LNCAP (cell line): ENCODE results near the gene RASGRP3.

ENCODE experiments used
- TF ChIP-seq, protein P1 (sequence below): fragments of 450-650 bp; IDR thresholded peaks from 2 replicates; pipeline ENCODE4 v1.5.1; 2017; ENCODE audit warnings: mild to moderate bottlenecking

Gene RASGRP3

DNA sequence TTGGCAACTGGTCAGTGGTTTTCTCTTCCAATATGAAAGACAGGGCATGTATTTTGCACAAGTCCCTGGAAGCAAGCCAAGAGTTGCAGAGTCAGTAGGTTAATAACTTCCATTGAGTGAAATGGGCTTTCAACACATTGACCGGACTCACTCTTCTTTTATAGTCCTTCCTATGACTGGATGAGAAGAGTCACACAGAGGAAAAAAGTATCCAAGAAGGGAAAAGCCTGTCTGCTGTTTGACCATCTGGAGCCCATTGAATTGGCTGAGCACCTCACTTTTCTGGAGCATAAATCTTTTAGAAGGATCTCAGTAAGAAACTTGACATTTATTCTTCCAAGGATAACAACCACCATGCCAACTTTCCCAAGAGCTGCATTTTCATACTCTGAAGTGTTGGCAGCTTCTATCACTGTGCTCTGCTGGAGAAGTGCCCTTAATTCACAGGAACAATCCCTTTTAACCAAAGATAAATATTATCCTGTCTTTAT, 45.4 kb downstream of the RASGRP3 start:
- TF ChIP-seq, protein P1, sequence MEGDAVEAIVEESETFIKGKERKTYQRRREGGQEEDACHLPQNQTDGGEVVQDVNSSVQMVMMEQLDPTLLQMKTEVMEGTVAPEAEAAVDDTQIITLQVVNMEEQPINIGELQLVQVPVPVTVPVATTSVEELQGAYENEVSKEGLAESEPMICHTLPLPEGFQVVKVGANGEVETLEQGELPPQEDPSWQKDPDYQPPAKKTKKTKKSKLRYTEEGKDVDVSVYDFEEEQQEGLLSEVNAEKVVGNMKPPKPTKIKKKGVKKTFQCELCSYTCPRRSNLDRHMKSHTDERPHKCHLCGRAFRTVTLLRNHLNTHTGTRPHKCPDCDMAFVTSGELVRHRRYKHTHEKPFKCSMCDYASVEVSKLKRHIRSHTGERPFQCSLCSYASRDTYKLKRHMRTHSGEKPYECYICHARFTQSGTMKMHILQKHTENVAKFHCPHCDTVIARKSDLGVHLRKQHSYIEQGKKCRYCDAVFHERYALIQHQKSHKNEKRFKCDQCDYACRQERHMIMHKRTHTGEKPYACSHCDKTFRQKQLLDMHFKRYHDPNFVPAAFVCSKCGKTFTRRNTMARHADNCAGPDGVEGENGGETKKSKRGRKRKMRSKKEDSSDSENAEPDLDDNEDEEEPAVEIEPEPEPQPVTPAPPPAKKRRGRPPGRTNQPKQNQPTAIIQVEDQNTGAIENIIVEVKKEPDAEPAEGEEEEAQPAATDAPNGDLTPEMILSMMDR: no peak

DNA sequence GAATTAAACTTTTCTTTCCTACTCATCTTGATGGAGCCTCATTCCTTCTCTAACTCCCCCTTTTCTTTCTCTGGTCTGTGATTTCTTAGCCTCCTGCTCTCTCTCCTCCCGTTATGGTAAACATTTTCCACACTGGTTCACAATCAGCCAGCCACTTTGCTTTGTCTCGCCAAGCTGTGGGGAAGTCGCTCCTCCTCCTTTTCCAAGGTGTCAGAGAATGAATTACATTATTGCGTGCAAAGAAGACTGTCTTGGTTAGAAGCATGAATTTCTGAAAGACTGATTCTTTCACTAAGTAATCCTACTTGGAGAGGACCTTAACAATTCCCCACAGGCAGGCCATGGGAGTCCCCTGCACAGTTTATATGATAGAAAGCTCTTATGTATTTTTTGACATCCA, 46.1 kb downstream of the RASGRP3 start:
- TF ChIP-seq, protein P1: no peak

DNA sequence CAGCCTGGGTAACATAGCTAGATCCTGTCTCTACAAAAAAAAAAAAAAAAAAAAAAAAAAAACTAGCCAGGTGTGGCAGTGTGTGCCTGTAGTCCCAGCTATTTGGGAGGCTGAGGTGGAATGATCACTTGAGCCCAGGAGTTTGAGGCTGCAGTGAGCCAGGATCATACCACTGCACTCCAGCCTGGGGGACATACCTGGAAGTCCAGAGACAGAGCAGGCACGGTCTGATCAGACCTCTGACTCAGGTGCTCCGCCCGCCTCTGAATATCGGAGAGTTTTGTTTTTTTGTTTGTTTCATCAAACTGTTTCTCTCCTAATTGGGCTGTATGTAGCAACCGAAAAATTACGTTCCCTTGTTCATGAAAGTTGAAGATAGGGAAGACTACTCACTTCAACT, 49.2 kb downstream of the RASGRP3 start:
- TF ChIP-seq, protein P1: no peak

DNA sequence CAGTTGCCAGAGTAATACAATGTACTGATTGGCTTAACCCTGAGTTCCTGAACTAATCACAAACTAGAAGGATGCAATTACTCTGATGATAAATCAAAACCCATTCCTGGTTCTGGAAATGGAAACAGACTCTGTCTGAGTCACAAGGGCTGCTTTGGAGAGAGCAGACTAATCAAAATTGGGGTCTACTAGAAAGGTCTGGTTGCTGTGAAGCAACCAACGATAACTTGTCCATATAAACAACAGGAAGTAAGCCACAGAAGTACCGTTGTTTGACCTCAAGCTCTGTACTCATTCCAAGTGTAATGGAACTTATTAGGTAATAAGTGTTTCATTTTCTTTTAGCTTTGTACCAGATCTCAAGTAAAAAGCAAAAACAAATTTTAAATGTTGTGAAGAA, 49.7 kb downstream of the RASGRP3 start:
- TF ChIP-seq, protein P1: no peak

DNA sequence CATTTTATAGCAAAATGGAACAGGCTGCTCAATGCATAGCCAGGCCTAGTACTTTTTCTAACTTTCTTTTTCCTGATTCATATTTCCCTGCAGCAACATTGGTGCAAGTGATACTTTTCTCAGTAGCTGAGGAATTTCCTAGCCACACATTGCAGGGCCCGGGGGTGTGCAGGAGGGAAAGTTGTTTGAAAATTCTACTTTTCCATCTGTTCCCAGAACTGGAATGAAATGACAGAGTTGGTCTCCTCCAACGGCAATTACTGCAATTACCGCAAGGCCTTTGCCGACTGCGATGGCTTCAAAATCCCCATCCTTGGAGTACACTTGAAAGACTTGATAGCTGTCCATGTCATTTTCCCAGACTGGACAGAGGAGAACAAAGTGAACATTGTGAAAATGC, 50.5 kb downstream of the RASGRP3 start:
- TF ChIP-seq, protein P1: no peak

DNA sequence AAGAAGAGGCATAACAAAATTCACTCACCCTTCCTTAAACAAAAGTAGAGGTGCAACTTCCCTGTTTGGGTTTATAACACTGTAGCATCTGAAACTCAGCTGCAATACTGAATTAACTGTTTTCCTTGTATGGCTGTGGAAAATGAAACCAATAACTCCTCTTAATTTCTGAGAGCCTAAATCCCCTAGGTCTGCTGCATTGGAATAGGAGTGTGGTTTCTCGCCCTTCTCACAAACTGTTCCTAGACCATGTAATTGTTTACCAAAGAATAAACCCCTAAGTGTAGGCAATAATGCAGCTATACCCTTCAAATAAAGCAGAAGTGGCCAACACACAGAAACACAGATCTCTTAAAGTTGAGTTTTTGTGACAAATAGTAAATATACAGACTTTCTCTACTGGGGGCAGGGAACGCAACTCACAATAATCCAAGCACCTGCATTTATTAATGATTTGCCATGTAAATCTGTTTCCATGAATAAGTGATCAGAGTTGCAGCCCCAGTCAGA, 52.0 kb downstream of the RASGRP3 start:
- TF ChIP-seq, protein P1: no peak

DNA sequence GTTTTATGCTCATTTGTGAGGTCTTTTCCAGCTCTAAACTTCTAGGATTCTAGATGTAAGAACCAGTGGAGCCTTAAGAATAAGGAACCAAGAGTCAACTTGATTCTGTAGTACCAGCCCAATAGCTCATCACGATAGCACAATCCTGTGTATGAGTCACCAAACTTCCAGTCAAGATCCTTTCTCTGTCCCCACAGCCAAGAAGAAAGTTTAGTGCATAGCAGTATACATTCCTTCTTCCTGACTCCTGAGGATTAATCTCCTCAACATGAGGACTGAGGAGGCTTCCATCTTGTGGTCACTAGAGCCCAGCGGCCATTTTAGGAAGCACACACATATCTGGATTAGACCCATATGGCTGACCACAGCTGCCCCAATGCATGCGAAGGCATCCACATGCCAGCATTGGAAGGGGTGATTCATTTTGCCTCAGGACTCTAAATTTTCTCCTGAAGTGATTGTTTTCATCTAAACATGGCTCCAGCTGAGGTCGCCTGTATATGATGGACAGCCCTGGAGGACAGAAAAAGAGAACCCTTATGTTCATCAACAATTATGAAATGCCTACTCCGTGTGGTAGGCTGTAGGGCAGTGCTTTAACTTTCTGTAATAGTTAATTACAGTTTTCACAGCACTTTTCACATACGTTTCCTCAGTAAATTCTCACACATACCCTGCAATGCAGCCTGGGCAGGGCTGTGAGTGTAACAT, 53.5 kb downstream of the RASGRP3 start:
- TF ChIP-seq, protein P1: no peak
